Esophagus squamous epithelium (tissue), 4 donors: Measurements from ENCODE around the gene IGFBP1.

Experiments used
- CTCF ChIP-seq, 6 experiments: fragments of 450-650 bp in 4 of 6; fragments of 200-600 bp in 2 of 6; sonication (generic) in 2 of 6; IDR thresholded peaks; one replicate each; pipeline ENCODE4 v1.5.1; 2016 to 2019; ENCODE audit warnings: antibody characterized with exemption in 6 of 6, mild to moderate bottlenecking in 4 of 6, moderate library complexity in 4 of 6
- POLR2A ChIP-seq, 4 donors: fragments of 450-650 bp; IDR thresholded peaks; one replicate each; pipeline ENCODE4 v1.6.1; 2017; ENCODE audit warnings: antibody characterized with exemption in 4 of 4, mild to moderate bottlenecking in 4 of 4, moderate library complexity in 3 of 4

- TF ChIP-seq CTCF (IDR thresholded peaks at IDR 0.05) = no peak
- no peak for TF ChIP-seq POLR2A (IDR thresholded peaks at IDR 0.05)
Observed at GRCh38 chr7:45912972-45913371, 24.7 kb downstream of the IGFBP1 start.
